CD14-positive monocyte (primary cell): ENCODE data around the gene AMPD1. TPM values are rescaled to one million over a fixed set of nuclear protein-coding genes. Genes with fewer than 3 reads are reported as not detected.

Source experiments
- DNase-seq, 3 donors: peaks; one replicate each; pipeline ENCODE4 v3.0.0-alpha.2; 2011 to 2022
- H2AFZ ChIP-seq: 2 replicates; pipeline ENCODE4 v1.6.0; 2012; ENCODE audit warnings: mild to moderate bottlenecking, low read depth, low read length, inconsistent platforms; ENCODE audit not compliant: insufficient read depth, poor library complexity, severe bottlenecking
- H3K27ac ChIP-seq, 2 donors: 1 replicate in 1 of 2; 2 replicates in 1 of 2; pipeline ENCODE4 v1.5.1; 2012 to 2013; ENCODE audit warnings: low read length in 2 of 2, control low read depth in 1 of 2, inconsistent platforms in 1 of 2, low read depth in 1 of 2, mild to moderate bottlenecking in 1 of 2
- H3K27me3 ChIP-seq, 2 donors: one replicate each; pipeline versions ENCODE4 v1.6.0 to v1.6.1; 2011 to 2013; ENCODE audit warnings: low read length in 2 of 2; ENCODE audit not compliant: control insufficient read depth in 2 of 2, insufficient read depth in 2 of 2
- H3K36me3 ChIP-seq, 2 donors: replicated peaks in 1 of 2; 1 replicate in 1 of 2; 2 replicates in 1 of 2; pipeline versions ENCODE4 v1.5.1 to v1.6.1; 2012 to 2013; ENCODE audit warnings: low read length in 2 of 2, control low read depth in 1 of 2, inconsistent platforms in 1 of 2, mild to moderate bottlenecking in 1 of 2; ENCODE audit not compliant: insufficient read depth in 2 of 2, control insufficient read depth in 1 of 2
- H3K4me1 ChIP-seq, 2 donors: 1 replicate in 1 of 2; 2 replicates in 1 of 2; pipeline versions ENCODE4 v1.5.1 to v1.6.1; 2012 to 2013; ENCODE audit warnings: low read length in 2 of 2, control low read depth in 1 of 2, inconsistent platforms in 1 of 2, mild to moderate bottlenecking in 1 of 2, moderate library complexity in 1 of 2; ENCODE audit not compliant: insufficient read depth in 2 of 2, control insufficient read depth in 1 of 2
- H3K4me2 ChIP-seq: replicated peaks from 2 replicates; pipeline ENCODE3; 2012; ENCODE audit warnings: low read length, moderate library complexity, mild to moderate bottlenecking; ENCODE audit not compliant: poor library complexity, severe bottlenecking; ENCODE audit errors: extremely low read depth
- H3K4me3 ChIP-seq, 3 experiments: fragments of 200-600 bp in 1 of 3; sonication (generic) in 1 of 3; replicated peaks in 1 of 3; 1 replicate in 2 of 3; 2 replicates in 1 of 3; pipeline ENCODE4 v1.5.1; 2011 to 2013; ENCODE audit warnings: low read length in 3 of 3, mild to moderate bottlenecking in 3 of 3, control low read depth in 2 of 3, low read depth in 2 of 3, inconsistent platforms in 1 of 3, moderate library complexity in 1 of 3
- H3K79me2 ChIP-seq: 2 replicates; pipeline ENCODE4 v1.6.0; 2012; ENCODE audit warnings: mild to moderate bottlenecking, control low read depth, inconsistent platforms, low read length, moderate library complexity; ENCODE audit not compliant: insufficient read depth
- H3K9ac ChIP-seq: 2 replicates; pipeline ENCODE4 v1.6.0; 2017; ENCODE audit warnings: low read length, mild to moderate bottlenecking; ENCODE audit not compliant: insufficient read depth, poor library complexity, severe bottlenecking
- H3K9me3 ChIP-seq, 2 donors: replicated peaks in 1 of 2; 1 replicate in 1 of 2; 2 replicates in 1 of 2; pipeline versions ENCODE4 v1.5.1 to v1.6.1; 2012 to 2013; ENCODE audit warnings: low read length in 2 of 2, control low read depth in 1 of 2; ENCODE audit not compliant: control insufficient read depth in 1 of 2, insufficient read depth in 1 of 2
- H4K20me1 ChIP-seq: 2 replicates; pipeline ENCODE4 v1.6.0; 2012; ENCODE audit warnings: mild to moderate bottlenecking, low read length, control low read depth, moderate library complexity; ENCODE audit not compliant: insufficient read depth
- H3K27ac Mint-ChIP-seq, 7 donors: one replicate each; pipeline ENCODE4 v1.8.0; 2020; ENCODE audit warnings: mild to moderate bottlenecking in 7 of 7, mixed read lengths in 7 of 7, moderate library complexity in 6 of 7, inconsistent platforms in 2 of 7
- H3K27me3 Mint-ChIP-seq, 3 donors: one replicate each; pipeline ENCODE4 v1.8.0; 2021 to 2022; ENCODE audit warnings: low read depth in 3 of 3, mild to moderate bottlenecking in 3 of 3, mixed read lengths in 3 of 3, moderate library complexity in 3 of 3, inconsistent platforms in 1 of 3
- H3K36me3 Mint-ChIP-seq, 2 donors: one replicate each; pipeline ENCODE4 v1.8.0; 2020; ENCODE audit warnings: mixed read lengths in 2 of 2, inconsistent platforms in 1 of 2, mild to moderate bottlenecking in 1 of 2
- H3K4me1 Mint-ChIP-seq: one replicate; pipeline ENCODE4 v1.8.0; 2020; ENCODE audit warnings: mild to moderate bottlenecking, mixed read lengths
- H3K4me3 Mint-ChIP-seq, 2 donors: one replicate each; pipeline ENCODE4 v1.8.0; 2020; ENCODE audit warnings: mild to moderate bottlenecking in 2 of 2, mixed read lengths in 2 of 2, moderate library complexity in 1 of 2
- H3K9me3 Mint-ChIP-seq, 7 donors: one replicate each; pipeline ENCODE4 v1.8.0; 2020 to 2022; ENCODE audit warnings: mixed read lengths in 7 of 7, mild to moderate bottlenecking in 6 of 7, moderate library complexity in 6 of 7, inconsistent platforms in 2 of 7
- WGBS: methylation state at CpG from one replicate; pipeline ENCODE4 v1.1.5; 2013; ENCODE audit warnings: missing lambda C conversion rate; ENCODE audit not compliant: insufficient coverage; 5-methylcytosine and 5-hydroxymethylcytosine counted together
- intact Hi-C, 2 donors: fragments of 100-400 bp; cut with micrococcal nuclease; formaldehyde crosslinking; loops; one replicate each; pipeline versions ENCODE4 v1.15.0 to v1.15.1; 2023
- polyA minus RNA-seq: library from RNA; depleted of rRNA, polyadenylated mRNA; stranded (reverse); fragments of >200 nt; gene quantifications from 2 replicates; pipeline ENCODE4 v1.2.3, GENCODE V29; 2012
- polyA plus RNA-seq, 3 donors: library from polyadenylated mRNA; depleted of rRNA in 1 of 3; unstranded in 2 of 3; stranded (reverse) in 1 of 3; fragments of 300-500 nt in 2 of 3; fragments of >200 nt in 1 of 3; fragmentation: Illumina TruSeq in 2 of 3; gene quantifications; 1 replicate in 2 of 3; 2 replicates in 1 of 3; pipeline ENCODE4 v1.2.3, GENCODE V29; 2012 to 2021
- total RNA-seq, 12 experiments: library from RNA in 1 of 12; stranded (reverse) in 1 of 12; fragments of 120-200 nt in 1 of 12; gene quantifications; one replicate each; pipeline ENCODE4 v1.2.4 and lab custom pipeline; 2013 to 2026; ENCODE audit warnings: mixed read lengths in 6 of 12, inconsistent platforms in 1 of 12
- TF ChIP-seq, protein P1 (sequence below): fragments of 200-600 bp; IDR thresholded peaks from one replicate; pipeline ENCODE4 v1.8.0; 2022; ENCODE audit warnings: antibody characterized with exemption, mild to moderate bottlenecking

AMPD1 gene
- not detected for total RNA-seq (2013)
- polyA plus RNA-seq (not detected), polyA minus RNA-seq (not detected in 2 replicates), total RNA-seq (lab: John Stamatoyannopoulos, UW) (0 to 1.8 (median 0.26) reads per million in 11 experiments)

GRCh38 chr1:114695430-114696058, at the start of gene AMPD1:
AMPD1 (minus strand) TSS chr1:114695546; CDS start chr1:114695471, 75 bp downstream.
- DNase-seq = no peak
- Mint-ChIP-seq H3K27me3 (peaks cover 5 to 11% (median 10%) of the 10 kb centered on the region in 3 donors), H3K9me3 (peaks cover 0 to 1% (median 0%) of the 10 kb centered on the region in 7 donors), H3K4me1 (peaks cover 2% of the 10 kb centered on the region), H3K36me3 (no peaks in the 10 kb centered on the region), H3K4me3 (no peak within 1 kb of the TSS), H3K27ac (no peak within 1 kb of the TSS)
- Histone ChIP-seq H4K20me1 (no peaks in the 10 kb centered on the region), H2AFZ (no peak within 1 kb of the TSS), H3K79me2 (no peaks in the 10 kb centered on the region), H3K9me3 (no peaks in the 10 kb centered on the region), H3K4me3 (no peak within 1 kb of the TSS), H3K27me3 (no peaks in the 10 kb centered on the region), H3K4me1 (no peaks in the 10 kb centered on the region), H3K9ac (no peak within 1 kb of the TSS), H3K27ac (no peak within 1 kb of the TSS), H3K36me3 (no peaks in the 10 kb centered on the region), H3K4me2 (no peak within 1 kb of the TSS)
- intact Hi-C loops = no loop called here
- TF ChIP-seq, protein P1, sequence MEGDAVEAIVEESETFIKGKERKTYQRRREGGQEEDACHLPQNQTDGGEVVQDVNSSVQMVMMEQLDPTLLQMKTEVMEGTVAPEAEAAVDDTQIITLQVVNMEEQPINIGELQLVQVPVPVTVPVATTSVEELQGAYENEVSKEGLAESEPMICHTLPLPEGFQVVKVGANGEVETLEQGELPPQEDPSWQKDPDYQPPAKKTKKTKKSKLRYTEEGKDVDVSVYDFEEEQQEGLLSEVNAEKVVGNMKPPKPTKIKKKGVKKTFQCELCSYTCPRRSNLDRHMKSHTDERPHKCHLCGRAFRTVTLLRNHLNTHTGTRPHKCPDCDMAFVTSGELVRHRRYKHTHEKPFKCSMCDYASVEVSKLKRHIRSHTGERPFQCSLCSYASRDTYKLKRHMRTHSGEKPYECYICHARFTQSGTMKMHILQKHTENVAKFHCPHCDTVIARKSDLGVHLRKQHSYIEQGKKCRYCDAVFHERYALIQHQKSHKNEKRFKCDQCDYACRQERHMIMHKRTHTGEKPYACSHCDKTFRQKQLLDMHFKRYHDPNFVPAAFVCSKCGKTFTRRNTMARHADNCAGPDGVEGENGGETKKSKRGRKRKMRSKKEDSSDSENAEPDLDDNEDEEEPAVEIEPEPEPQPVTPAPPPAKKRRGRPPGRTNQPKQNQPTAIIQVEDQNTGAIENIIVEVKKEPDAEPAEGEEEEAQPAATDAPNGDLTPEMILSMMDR = no peak
- WGBS = 83% methylated on average over 2 of the region's 6 CpGs

DNA sequence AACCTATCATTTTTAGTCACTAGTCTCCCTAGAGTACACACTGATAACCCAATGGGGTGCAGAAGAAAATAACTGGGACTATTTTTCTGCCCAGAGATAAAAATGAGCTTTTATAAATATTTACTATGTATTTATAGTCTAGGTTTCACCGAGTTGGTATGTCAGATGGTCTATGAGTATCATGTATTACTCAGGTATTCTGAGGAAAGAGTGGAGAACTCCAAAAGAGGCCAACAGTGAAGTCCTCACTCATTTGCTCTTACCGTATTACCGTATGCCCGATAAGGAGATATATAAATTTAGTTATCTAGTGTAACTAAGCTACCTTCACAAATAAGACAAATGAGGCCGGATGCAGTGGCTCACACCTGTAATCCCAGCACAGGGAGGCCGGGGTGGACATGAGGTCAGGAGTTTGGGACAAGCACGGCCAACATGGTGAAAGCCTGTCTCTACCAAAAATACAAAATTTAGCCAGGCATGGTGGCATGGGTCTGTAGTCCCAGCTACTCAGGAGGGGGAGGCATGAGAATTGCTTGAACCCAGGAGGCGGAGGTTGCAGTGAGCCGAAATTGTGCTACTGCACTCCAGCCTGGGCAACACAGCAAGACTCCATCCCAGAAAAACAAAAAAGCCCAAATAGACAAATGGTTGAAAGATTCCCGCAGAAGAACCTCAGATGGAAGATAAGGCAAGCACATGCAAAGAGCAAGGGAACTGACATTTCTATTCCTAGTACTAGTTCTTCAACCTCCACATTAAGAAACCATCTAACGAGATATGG, 46.8 kb upstream of the AMPD1 start:
- Mint-ChIP-seq H3K4me3 (no peak overlapping the region), H3K4me1 (peaks cover 7% of the 10 kb centered on the region), H3K36me3 (peaks cover 62 to 82% of the 10 kb centered on the region in 2 donors), H3K27me3 (no peaks in the 10 kb centered on the region), H3K9me3 (no peaks in the 10 kb centered on the region), H3K27ac (peak overlapping the region in 3 of 7 donors; percentile 3 to 72 (median 36))
- TF ChIP-seq, protein P1 = no peak
- Histone ChIP-seq H3K27me3 (no peaks in the 10 kb centered on the region), H3K9me3 (no peaks in the 10 kb centered on the region), H3K4me2 (no peak overlapping the region), H3K27ac (no peak overlapping the region), H3K4me3 (no peak overlapping the region), H3K9ac (no peak overlapping the region), H4K20me1 (peaks cover 100% of the 10 kb centered on the region), H2AFZ (no peak overlapping the region), H3K36me3 (peaks cover 56 to 100% of the 10 kb centered on the region in 2 donors), H3K4me1 (no peaks in the 10 kb centered on the region), H3K79me2 (peaks cover 100% of the 10 kb centered on the region)
- WGBS = 100% methylated on average over 1 of the region's 11 CpGs
- DNase-seq = no peak
- intact Hi-C loops = no loop called here
